Tibial artery (tissue), 4 donors: ENCODE results near the gene FGF9.

Experiments used
- DNase-seq, 2 donors: peaks; one replicate each; pipeline ENCODE4 v3.0.0-alpha.2; 2019
- H3K27ac ChIP-seq, 2 donors: fragments of 200-600 bp; sonication (generic) in 1 of 2; 1 replicate in 1 of 2; 2 replicates in 1 of 2; pipeline ENCODE4 v1.5.1; 2018 to 2019; ENCODE audit warnings: mild to moderate bottlenecking in 1 of 2
- H3K27me3 ChIP-seq, 2 donors: fragments of 200-600 bp; sonication (generic) in 1 of 2; one replicate each; pipeline versions ENCODE4 v1.5.1 to v1.6.0; 2016 to 2019
- H3K36me3 ChIP-seq, 3 donors: fragments of 200-600 bp; sonication (generic) in 2 of 3; one replicate each; pipeline ENCODE4 v1.5.1; 2016 to 2019; ENCODE audit warnings: mild to moderate bottlenecking in 2 of 3
- H3K4me1 ChIP-seq, 4 donors: fragments of 200-600 bp; sonication (generic) in 2 of 4; 1 replicate in 3 of 4; 2 replicates in 1 of 4; pipeline ENCODE4 v1.5.1; 2016 to 2019
- H3K4me3 ChIP-seq, 2 donors: fragments of 200-600 bp; sonication (generic) in 1 of 2; 1 replicate in 1 of 2; 2 replicates in 1 of 2; pipeline ENCODE4 v1.5.1; 2018 to 2019; ENCODE audit warnings: mild to moderate bottlenecking in 2 of 2
- H3K9me3 ChIP-seq, 3 donors: fragments of 200-600 bp; sonication (generic) in 1 of 3; one replicate each; pipeline ENCODE4 v1.5.1; 2016 to 2019
- CTCF ChIP-seq, 2 experiments: fragments of 200-600 bp in 1 of 2; fragments of 450-650 bp in 1 of 2; IDR thresholded peaks; one replicate each; pipeline ENCODE4 v1.5.1; 2017 to 2019; ENCODE audit warnings: antibody characterized with exemption in 2 of 2, mild to moderate bottlenecking in 1 of 2, moderate library complexity in 1 of 2
- intact Hi-C: fragments of 100-400 bp; cut with DNase I; formaldehyde crosslinking; loops from one replicate; pipeline ENCODE4 v1.15.0; 2023; ENCODE audit warnings: low total_unique reads

The FGF9 gene

GRCh38 chr13:21672287-21672680 lies 1.4 kb downstream of the FGF9 start:
- Histone ChIP-seq H3K4me1 (peaks cover 0 to 61% (median 47%) of the 10 kb centered on the region in 4 donors), H3K27me3 (peaks cover 0 to 42% of the 10 kb centered on the region in 2 donors), H3K27ac (no peak overlapping the region), H3K9me3 (no peaks in the 10 kb centered on the region), H3K4me3 (peak overlapping the region in 1 of 2 donors; percentile 63), H3K36me3 (no peaks in the 10 kb centered on the region)
- DNase-seq, result no peak
- TF ChIP-seq CTCF (IDR thresholded peaks at IDR 0.05), result no peak
- intact Hi-C loops, result no loop called here

GRCh38 chr13:21672796-21673538 lies 2.1 kb downstream of the FGF9 start:
- intact Hi-C loops, result no loop called here
- Histone ChIP-seq H3K36me3 (no peaks in the 10 kb centered on the region), H3K27me3 (peaks cover 0 to 41% of the 10 kb centered on the region in 2 donors), H3K4me3 (peak overlapping the region; percentile 51 to 60), H3K27ac (no peak overlapping the region), H3K9me3 (no peaks in the 10 kb centered on the region), H3K4me1 (peaks cover 0 to 61% (median 47%) of the 10 kb centered on the region in 4 donors)
- DNase-seq, result no peak
- no peak for TF ChIP-seq CTCF (IDR thresholded peaks at IDR 0.05)

GRCh38 chr13:21673539-21673788 lies 2.6 kb downstream of the FGF9 start:
- DNase-seq, result no peak

GRCh38 chr13:21673789-21674489 lies 3.1 kb downstream of the FGF9 start:
- TF ChIP-seq CTCF (IDR thresholded peaks at IDR 0.05), result no peak
- no peaks in the 10 kb centered on the region for H3K36me3 ChIP-seq
- no peaks in the 10 kb centered on the region for H3K9me3 ChIP-seq
- H3K4me3 ChIP-seq, result peak overlapping the region; percentile 51 to 60
- peaks cover 0 to 55% (median 45%) of the 10 kb centered on the region in 4 donors for H3K4me1 ChIP-seq
- intact Hi-C loops, result no loop called here
- no peak overlapping the region for H3K27ac ChIP-seq
- H3K27me3 ChIP-seq, result peaks cover 0 to 42% of the 10 kb centered on the region in 2 donors
- DNase-seq, result no peak

More at GRCh38 chr13:21673539-21673788, 2.6 kb downstream of the FGF9 start:
- Histone ChIP-seq H3K27ac (no peak overlapping the region), H3K4me3 (peak overlapping the region; percentile 51 to 60), H3K27me3 (peaks cover 0 to 42% of the 10 kb centered on the region in 2 donors), H3K9me3 (no peaks in the 10 kb centered on the region), H3K4me1 (peaks cover 0 to 60% (median 47%) of the 10 kb centered on the region in 4 donors), H3K36me3 (no peaks in the 10 kb centered on the region)
- TF ChIP-seq CTCF (IDR thresholded peaks at IDR 0.05), result peak in 1 of 2 experiments; percentile 27
- intact Hi-C loops, result no loop called here

GRCh38 chr13:21674490-21675009 lies 3.7 kb downstream of the FGF9 start:
- H3K27me3 ChIP-seq, result peaks cover 0 to 42% of the 10 kb centered on the region in 2 donors
- intact Hi-C loops, result no loop called here

More at GRCh38 chr13:21674490-21675009, 3.7 kb downstream of the FGF9 start:
- DNase-seq, result no peak
- no peaks in the 10 kb centered on the region for H3K36me3 ChIP-seq
- H3K27ac ChIP-seq, result no peak overlapping the region
- TF ChIP-seq CTCF (IDR thresholded peaks at IDR 0.05), result no peak
- no peaks in the 10 kb centered on the region for H3K9me3 ChIP-seq
- peaks cover 0 to 49% (median 42%) of the 10 kb centered on the region in 4 donors for H3K4me1 ChIP-seq
- H3K4me3 ChIP-seq, result peak overlapping the region; percentile 51 to 60
